ENCODE results near the gene KCNJ2. TPM values are rescaled to one million over a fixed set of nuclear protein-coding genes. Genes with fewer than 3 reads are reported as not detected.

The KCNJ2 gene
- polyA plus RNA-seq, 1 donor from 2014 or later: 2.3 TPM

DNA sequence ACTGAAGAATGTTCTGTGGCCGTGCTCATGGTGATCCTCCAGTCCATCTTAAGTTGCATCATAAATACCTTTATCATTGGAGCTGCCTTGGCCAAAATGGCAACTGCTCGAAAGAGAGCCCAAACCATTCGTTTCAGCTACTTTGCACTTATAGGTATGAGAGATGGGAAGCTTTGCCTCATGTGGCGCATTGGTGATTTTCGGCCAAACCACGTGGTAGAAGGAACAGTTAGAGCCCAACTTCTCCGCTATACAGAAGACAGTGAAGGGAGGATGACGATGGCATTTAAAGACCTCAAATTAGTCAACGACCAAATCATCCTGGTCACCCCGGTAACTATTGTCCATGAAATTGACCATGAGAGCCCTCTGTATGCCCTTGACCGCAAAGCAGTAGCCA is 36.8 kb upstream of the KCNJ2 start:
- no peak overlapping the region for H3K4me3 ChIP-seq (ENCODE audit: low read length)
- H3K9ac ChIP-seq (ENCODE audit: low read length): no peak overlapping the region
- H3F3A ChIP-seq (ENCODE audit: insufficient read depth, low read length, poor library complexity, severe bottlenecking): no peaks in the 10 kb centered on the region
- H3K36me3 ChIP-seq (ENCODE audit: insufficient read depth, low read length): no peaks in the 10 kb centered on the region
- H3K9me2 ChIP-seq (ENCODE audit: insufficient read depth, low read length): no peaks in the 10 kb centered on the region
- TF ChIP-seq, protein P1, sequence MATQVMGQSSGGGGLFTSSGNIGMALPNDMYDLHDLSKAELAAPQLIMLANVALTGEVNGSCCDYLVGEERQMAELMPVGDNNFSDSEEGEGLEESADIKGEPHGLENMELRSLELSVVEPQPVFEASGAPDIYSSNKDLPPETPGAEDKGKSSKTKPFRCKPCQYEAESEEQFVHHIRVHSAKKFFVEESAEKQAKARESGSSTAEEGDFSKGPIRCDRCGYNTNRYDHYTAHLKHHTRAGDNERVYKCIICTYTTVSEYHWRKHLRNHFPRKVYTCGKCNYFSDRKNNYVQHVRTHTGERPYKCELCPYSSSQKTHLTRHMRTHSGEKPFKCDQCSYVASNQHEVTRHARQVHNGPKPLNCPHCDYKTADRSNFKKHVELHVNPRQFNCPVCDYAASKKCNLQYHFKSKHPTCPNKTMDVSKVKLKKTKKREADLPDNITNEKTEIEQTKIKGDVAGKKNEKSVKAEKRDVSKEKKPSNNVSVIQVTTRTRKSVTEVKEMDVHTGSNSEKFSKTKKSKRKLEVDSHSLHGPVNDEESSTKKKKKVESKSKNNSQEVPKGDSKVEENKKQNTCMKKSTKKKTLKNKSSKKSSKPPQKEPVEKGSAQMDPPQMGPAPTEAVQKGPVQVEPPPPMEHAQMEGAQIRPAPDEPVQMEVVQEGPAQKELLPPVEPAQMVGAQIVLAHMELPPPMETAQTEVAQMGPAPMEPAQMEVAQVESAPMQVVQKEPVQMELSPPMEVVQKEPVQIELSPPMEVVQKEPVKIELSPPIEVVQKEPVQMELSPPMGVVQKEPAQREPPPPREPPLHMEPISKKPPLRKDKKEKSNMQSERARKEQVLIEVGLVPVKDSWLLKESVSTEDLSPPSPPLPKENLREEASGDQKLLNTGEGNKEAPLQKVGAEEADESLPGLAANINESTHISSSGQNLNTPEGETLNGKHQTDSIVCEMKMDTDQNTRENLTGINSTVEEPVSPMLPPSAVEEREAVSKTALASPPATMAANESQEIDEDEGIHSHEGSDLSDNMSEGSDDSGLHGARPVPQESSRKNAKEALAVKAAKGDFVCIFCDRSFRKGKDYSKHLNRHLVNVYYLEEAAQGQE (IDR thresholded peaks at IDR 0.05; ENCODE audit: borderline replicate concordance): no peak
- H2AFZ ChIP-seq (ENCODE audit: low read depth, low read length): no peak overlapping the region
- no peaks in the 10 kb centered on the region for H3K27me3 ChIP-seq (ENCODE audit: insufficient read depth, low read depth, low read length)
- H4K20me1 ChIP-seq (ENCODE audit: insufficient read depth): no peaks in the 10 kb centered on the region
- H3K9me3 ChIP-seq (ENCODE audit: low read length): no peaks in the 10 kb centered on the region
- no peaks in the 10 kb centered on the region for H3K79me2 ChIP-seq (replicated peaks; ENCODE audit: insufficient read depth, low read length)
- no peak overlapping the region for H3K27ac ChIP-seq (ENCODE audit: low read length)
- H3K4me2 ChIP-seq (ENCODE audit: low read length): no peak overlapping the region

DNA sequence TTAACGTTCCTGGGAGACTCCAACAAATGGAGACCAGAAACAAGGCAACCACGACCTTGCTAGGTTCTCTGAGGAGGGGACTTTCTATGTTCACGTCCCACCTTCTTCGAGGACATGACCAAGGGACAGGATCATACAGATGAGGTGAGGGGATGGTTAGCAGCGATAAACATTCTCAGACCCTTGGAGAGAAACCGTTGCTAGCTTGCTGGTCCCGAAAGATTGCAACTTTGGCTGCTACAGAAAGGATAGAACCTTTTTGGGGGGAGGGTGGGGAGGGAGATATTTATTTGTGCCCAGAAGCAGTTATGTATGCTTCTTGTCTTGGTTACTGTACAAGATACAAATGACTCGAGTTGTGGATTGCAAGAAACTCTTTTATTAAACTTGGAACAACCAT is 35.3 kb upstream of the KCNJ2 start:
- Histone ChIP-seq H3K9me2 (ENCODE audit: insufficient read depth, low read length) (no peaks in the 10 kb centered on the region), H3K27me3 (ENCODE audit: insufficient read depth, low read depth, low read length) (no peaks in the 10 kb centered on the region), H4K20me1 (ENCODE audit: insufficient read depth) (no peaks in the 10 kb centered on the region), H3K9ac (ENCODE audit: low read length) (no peak overlapping the region), H3K79me2 (replicated peaks; ENCODE audit: insufficient read depth, low read length) (no peaks in the 10 kb centered on the region), H3K4me3 (ENCODE audit: low read length) (no peak overlapping the region), H3K9me3 (ENCODE audit: low read length) (no peaks in the 10 kb centered on the region), H3K4me2 (ENCODE audit: low read length) (no peak overlapping the region), H3F3A (ENCODE audit: insufficient read depth, low read length, poor library complexity, severe bottlenecking) (no peaks in the 10 kb centered on the region), H3K27ac (ENCODE audit: low read length) (no peak overlapping the region), H2AFZ (ENCODE audit: low read depth, low read length) (no peak overlapping the region), H3K36me3 (ENCODE audit: insufficient read depth, low read length) (no peaks in the 10 kb centered on the region)
- TF ChIP-seq MXI1 (conservative IDR thresholded peaks at IDR 0.05; ENCODE audit: poor library complexity, severe bottlenecking) (no peak), POLR2AphosphoS5 (IDR thresholded peaks at IDR 0.05) (no peak), RAD21 (conservative IDR thresholded peaks at IDR 0.05) (no peak), SMC3 (conservative IDR thresholded peaks at IDR 0.05; ENCODE audit: poor library complexity) (no peak), EZH2 (IDR thresholded peaks at IDR 0.05; ENCODE audit: borderline replicate concordance, insufficient read depth, low read length, poor library complexity, severe bottlenecking) (no peak), TAF1 (IDR thresholded peaks at IDR 0.05; ENCODE audit: low read depth) (no peak), EP300 (conservative IDR thresholded peaks at IDR 0.05; ENCODE audit: poor library complexity, severe bottlenecking) (no peak)
- TF ChIP-seq, protein P1 (IDR thresholded peaks at IDR 0.05; ENCODE audit: borderline replicate concordance): no peak
- TF ChIP-seq, protein P2, sequence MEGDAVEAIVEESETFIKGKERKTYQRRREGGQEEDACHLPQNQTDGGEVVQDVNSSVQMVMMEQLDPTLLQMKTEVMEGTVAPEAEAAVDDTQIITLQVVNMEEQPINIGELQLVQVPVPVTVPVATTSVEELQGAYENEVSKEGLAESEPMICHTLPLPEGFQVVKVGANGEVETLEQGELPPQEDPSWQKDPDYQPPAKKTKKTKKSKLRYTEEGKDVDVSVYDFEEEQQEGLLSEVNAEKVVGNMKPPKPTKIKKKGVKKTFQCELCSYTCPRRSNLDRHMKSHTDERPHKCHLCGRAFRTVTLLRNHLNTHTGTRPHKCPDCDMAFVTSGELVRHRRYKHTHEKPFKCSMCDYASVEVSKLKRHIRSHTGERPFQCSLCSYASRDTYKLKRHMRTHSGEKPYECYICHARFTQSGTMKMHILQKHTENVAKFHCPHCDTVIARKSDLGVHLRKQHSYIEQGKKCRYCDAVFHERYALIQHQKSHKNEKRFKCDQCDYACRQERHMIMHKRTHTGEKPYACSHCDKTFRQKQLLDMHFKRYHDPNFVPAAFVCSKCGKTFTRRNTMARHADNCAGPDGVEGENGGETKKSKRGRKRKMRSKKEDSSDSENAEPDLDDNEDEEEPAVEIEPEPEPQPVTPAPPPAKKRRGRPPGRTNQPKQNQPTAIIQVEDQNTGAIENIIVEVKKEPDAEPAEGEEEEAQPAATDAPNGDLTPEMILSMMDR (IDR thresholded peaks at IDR 0.05; ENCODE audit: poor library complexity, severe bottlenecking): no peak
